Left ventricle myocardium inferior (tissue), 1 donor: ENCODE results near the gene MINDY1. TPM values are rescaled to one million over a fixed set of nuclear protein-coding genes. Genes with fewer than 3 reads are reported as not detected.

ENCODE experiments used
- DNase-seq: peaks from one replicate; pipeline ENCODE4 v3.0.0-alpha.2; 2020
- H3K27ac ChIP-seq: fragments of 200-600 bp; replicated peaks from 2 replicates; pipeline ENCODE4 v1.8.0; 2021
- H3K27me3 ChIP-seq: fragments of 200-600 bp; 2 replicates; pipeline ENCODE4 v1.8.0; 2021; ENCODE audit warnings: low read depth
- H3K36me3 ChIP-seq: fragments of 200-600 bp; 2 replicates; pipeline ENCODE4 v1.8.0; 2021
- H3K4me1 ChIP-seq: fragments of 200-600 bp; 2 replicates; pipeline ENCODE4 v1.8.0; 2021
- H3K4me3 ChIP-seq: fragments of 200-600 bp; 2 replicates; pipeline ENCODE4 v1.8.0; 2021; ENCODE audit warnings: mild to moderate bottlenecking, moderate library complexity
- H3K9me3 ChIP-seq: fragments of 200-600 bp; replicated peaks from 2 replicates; pipeline ENCODE4 v1.8.0; 2021
- intact Hi-C: fragments of 100-400 bp; cut with micrococcal nuclease; formaldehyde crosslinking; loops from one replicate; pipeline ENCODE4 v1.11.0; 2022
- total RNA-seq: library from RNA; stranded (reverse); fragmentation: NEBNext Ultra II Directional; extraction: Animal tissue kit (Norgen Biotek cat#: 25700); gene quantifications from one replicate; pipeline ENCODE4 v1.2.1, GENCODE V29; 2021
- TF ChIP-seq, protein P1 (sequence below): fragments of 200-600 bp; IDR thresholded peaks from 2 replicates; pipeline ENCODE4 v1.8.0; 2021; ENCODE audit warnings: antibody characterized with exemption, mild to moderate bottlenecking, borderline replicate concordance
- donor health status: DM: no; HTN: yes; CAD: no; lungs with severe emphysema.

Gene MINDY1
- total RNA-seq, 1 donor from 2014 or later = 44.3 TPM

DNA sequence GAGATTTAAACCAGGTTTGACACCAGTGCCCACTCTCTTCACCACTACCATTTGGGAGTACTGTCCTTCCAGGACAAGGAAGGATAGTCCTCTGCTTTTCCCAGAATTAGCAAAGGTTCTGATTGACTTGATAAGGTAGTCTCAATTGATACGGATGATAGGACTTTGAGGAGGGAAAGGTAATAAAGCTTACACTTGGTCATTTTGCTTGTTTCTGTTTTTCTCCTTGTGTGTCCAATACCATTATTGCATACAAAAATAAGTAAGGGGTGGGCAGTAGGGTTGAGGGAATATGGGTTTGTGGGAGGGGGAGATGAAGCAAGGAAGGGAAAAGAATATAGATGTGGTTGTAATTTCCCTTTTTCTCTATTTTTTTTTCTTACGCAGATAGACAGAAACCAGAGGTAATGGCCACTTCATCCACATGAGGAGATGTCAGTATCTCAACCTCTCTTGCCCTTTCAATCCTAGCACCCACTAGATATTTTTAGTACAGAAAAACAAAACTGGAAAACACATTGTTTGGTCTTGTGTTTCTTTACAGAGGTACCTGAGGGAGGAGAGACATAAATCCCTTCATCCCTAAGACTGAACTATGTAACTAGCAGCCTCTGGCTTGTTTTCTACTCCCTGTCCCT lies 43.5 kb upstream of the MINDY1 start:
- intact Hi-C loops = no loop called here
- H3K9me3 ChIP-seq = no peaks in the 10 kb centered on the region
- no peaks in the 10 kb centered on the region for H3K27me3 ChIP-seq
- H3K4me1 ChIP-seq = peaks cover 56% of the 10 kb centered on the region
- H3K4me3 ChIP-seq = no peak overlapping the region
- peaks cover 38% of the 10 kb centered on the region for H3K36me3 ChIP-seq
- peak overlapping the region; percentile 4 for H3K27ac ChIP-seq
- TF ChIP-seq, protein P1, sequence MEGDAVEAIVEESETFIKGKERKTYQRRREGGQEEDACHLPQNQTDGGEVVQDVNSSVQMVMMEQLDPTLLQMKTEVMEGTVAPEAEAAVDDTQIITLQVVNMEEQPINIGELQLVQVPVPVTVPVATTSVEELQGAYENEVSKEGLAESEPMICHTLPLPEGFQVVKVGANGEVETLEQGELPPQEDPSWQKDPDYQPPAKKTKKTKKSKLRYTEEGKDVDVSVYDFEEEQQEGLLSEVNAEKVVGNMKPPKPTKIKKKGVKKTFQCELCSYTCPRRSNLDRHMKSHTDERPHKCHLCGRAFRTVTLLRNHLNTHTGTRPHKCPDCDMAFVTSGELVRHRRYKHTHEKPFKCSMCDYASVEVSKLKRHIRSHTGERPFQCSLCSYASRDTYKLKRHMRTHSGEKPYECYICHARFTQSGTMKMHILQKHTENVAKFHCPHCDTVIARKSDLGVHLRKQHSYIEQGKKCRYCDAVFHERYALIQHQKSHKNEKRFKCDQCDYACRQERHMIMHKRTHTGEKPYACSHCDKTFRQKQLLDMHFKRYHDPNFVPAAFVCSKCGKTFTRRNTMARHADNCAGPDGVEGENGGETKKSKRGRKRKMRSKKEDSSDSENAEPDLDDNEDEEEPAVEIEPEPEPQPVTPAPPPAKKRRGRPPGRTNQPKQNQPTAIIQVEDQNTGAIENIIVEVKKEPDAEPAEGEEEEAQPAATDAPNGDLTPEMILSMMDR = no peak
- DNase-seq = no peak

DNA sequence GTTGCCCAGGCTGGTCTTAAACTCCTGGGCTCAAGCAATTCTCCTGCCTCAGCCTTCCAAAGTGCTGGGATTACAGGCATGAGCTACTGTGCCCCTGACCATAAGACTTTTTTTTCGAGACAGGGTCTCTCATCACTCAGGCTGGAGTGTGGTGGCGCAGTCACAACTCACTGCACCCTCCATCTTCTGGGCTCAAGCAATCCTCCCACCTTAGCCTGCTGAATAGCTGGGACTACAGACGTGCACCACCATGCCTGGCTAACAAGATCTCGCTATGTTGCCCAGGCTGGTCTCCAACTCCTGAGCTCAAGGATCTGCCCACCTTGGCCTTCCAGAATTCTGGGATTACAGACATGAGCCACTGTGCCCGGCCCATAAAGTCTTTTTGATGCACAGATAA lies 42.8 kb upstream of the MINDY1 start:
- Histone ChIP-seq H3K4me3 (no peak overlapping the region), H3K9me3 (no peaks in the 10 kb centered on the region), H3K36me3 (peaks cover 30% of the 10 kb centered on the region), H3K27ac (peak overlapping the region; percentile 94), H3K4me1 (peaks cover 51% of the 10 kb centered on the region), H3K27me3 (no peaks in the 10 kb centered on the region)
- no peak for DNase-seq
- intact Hi-C loops = no loop called here
- TF ChIP-seq, protein P1 = no peak

- H3K27me3 ChIP-seq = no peaks in the 10 kb centered on the region
- H3K9me3 ChIP-seq = no peaks in the 10 kb centered on the region
- H3K27ac ChIP-seq = peak overlapping the region; percentile 94
- intact Hi-C loops = no loop called here
- peak overlapping the region; percentile 96 for H3K4me3 ChIP-seq
- no peak for DNase-seq
- peaks cover 51% of the 10 kb centered on the region for H3K4me1 ChIP-seq
- TF ChIP-seq, protein P1 = peak; percentile 11
- H3K36me3 ChIP-seq = peaks cover 22% of the 10 kb centered on the region
Observed at GRCh38 chr1:151048645-151049032, 41.9 kb upstream of the MINDY1 start.

DNA sequence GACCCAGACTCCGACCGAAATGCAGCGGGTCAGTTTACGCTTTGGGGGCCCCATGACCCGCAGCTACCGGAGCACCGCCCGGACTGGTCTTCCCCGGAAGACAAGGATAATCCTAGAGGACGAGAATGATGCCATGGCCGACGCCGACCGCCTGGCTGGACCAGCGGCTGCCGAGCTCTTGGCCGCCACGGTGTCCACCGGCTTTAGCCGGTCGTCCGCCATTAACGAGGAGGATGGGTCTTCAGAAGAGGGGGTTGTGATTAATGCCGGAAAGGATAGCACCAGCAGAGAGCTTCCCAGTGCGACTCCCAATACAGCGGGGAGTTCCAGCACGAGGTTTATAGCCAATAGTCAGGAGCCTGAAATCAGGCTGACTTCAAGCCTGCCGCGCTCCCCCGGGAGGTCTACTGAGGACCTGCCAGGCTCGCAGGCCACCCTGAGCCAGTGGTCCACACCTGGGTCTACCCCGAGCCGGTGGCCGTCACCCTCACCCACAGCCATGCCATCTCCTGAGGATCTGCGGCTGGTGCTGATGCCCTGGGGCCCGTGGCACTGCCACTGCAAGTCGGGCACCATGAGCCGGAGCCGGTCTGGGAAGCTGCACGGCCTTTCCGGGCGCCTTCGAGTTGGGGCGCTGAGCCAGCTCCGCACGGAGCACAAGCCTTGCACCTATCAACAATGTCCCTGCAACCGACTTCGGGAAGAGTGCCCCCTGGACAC lies 41.4 kb upstream of the MINDY1 start:
- Histone ChIP-seq H3K27ac (peak overlapping the region; percentile 94), H3K36me3 (peaks cover 18% of the 10 kb centered on the region), H3K27me3 (no peaks in the 10 kb centered on the region), H3K9me3 (no peaks in the 10 kb centered on the region), H3K4me1 (peaks cover 51% of the 10 kb centered on the region), H3K4me3 (peak overlapping the region; percentile 96)
- peak; percentile 63 for DNase-seq
- intact Hi-C loops = no loop called here
- TF ChIP-seq, protein P1 = peak; percentile 69

- peak within 1 kb of the TSS; percentile 96 for H3K4me3 ChIP-seq
- no peaks in the 10 kb centered on the region for H3K9me3 ChIP-seq
- H3K27ac ChIP-seq = peak within 1 kb of the TSS; percentile 94
- TF ChIP-seq, protein P1 = no peak
- peaks cover 17% of the 10 kb centered on the region for H3K36me3 ChIP-seq
- DNase-seq = peak; percentile 68
- no peaks in the 10 kb centered on the region for H3K27me3 ChIP-seq
- intact Hi-C loops = no loop called here
- H3K4me1 ChIP-seq = peaks cover 51% of the 10 kb centered on the region
Observed at GRCh38 chr1:151047591-151047924, 40.9 kb upstream of the MINDY1 start, which contains the start of gene C1orf56. C1orf56 (plus strand) TSS chr1:151047751; CDS start chr1:151047848, 97 bp downstream.
